Neuronal stem cell (in vitro differentiated cells): Measurements from ENCODE around the gene TTC9C.

Source experiments
- DNase-seq: peaks from one replicate; pipeline ENCODE4 v3.0.0-alpha.2; 2013; ENCODE audit warnings: low spot score
- H2AFZ ChIP-seq: one replicate; pipeline ENCODE4 v1.6.1; 2013; ENCODE audit warnings: mild to moderate bottlenecking, low read length, inconsistent platforms
- H2AK5ac ChIP-seq: 2 replicates; pipeline ENCODE4 v1.6.1; 2013; ENCODE audit warnings: low read depth, mild to moderate bottlenecking, inconsistent platforms, low read length, moderate library complexity, mixed read lengths
- H2BK120ac ChIP-seq: 2 replicates; pipeline ENCODE4 v1.6.1; 2013; ENCODE audit warnings: low read depth, mild to moderate bottlenecking, inconsistent platforms, low read length, moderate library complexity, mixed read lengths
- H2BK12ac ChIP-seq: one replicate; pipeline ENCODE4 v1.6.1; 2013; ENCODE audit warnings: low read length, inconsistent platforms
- H2BK15ac ChIP-seq: 2 replicates; pipeline ENCODE4 v1.6.1; 2013; ENCODE audit warnings: mild to moderate bottlenecking, low read length, inconsistent platforms, mixed read lengths
- H2BK5ac ChIP-seq: one replicate; pipeline ENCODE4 v1.6.1; 2013; ENCODE audit warnings: inconsistent platforms, mild to moderate bottlenecking, low read length, moderate library complexity
- H3K14ac ChIP-seq: one replicate; pipeline ENCODE4 v1.6.1; 2013; ENCODE audit warnings: low read length, inconsistent platforms
- H3K18ac ChIP-seq: 2 replicates; pipeline ENCODE4 v1.6.1; 2013; ENCODE audit warnings: low read length, inconsistent platforms
- H3K23ac ChIP-seq: 2 replicates; pipeline ENCODE4 v1.6.1; 2013; ENCODE audit warnings: low read depth, mild to moderate bottlenecking, mixed read lengths, low read length, inconsistent platforms; ENCODE audit not compliant: poor library complexity
- H3K27ac ChIP-seq: replicated peaks from 3 replicates; pipeline ENCODE4 v1.5.1; 2013; ENCODE audit warnings: low read length, inconsistent platforms
- H3K27me3 ChIP-seq, 3 experiments: 2 replicates each; pipeline ENCODE4 v1.6.1; 2013; ENCODE audit warnings: low read length in 3 of 3, mild to moderate bottlenecking in 2 of 3, inconsistent platforms in 1 of 3, low read depth in 1 of 3, mixed read lengths in 1 of 3, moderate library complexity in 1 of 3; ENCODE audit not compliant: control insufficient read depth in 3 of 3, insufficient read depth in 3 of 3
- H3K36me3 ChIP-seq, 2 donors: replicated peaks in 1 of 2; 2 replicates each; pipeline ENCODE4 v1.6.1; 2013; ENCODE audit warnings: low read length in 2 of 2; ENCODE audit not compliant: control insufficient read depth in 2 of 2, insufficient read depth in 2 of 2
- H3K4ac ChIP-seq: 2 replicates; pipeline ENCODE4 v1.6.1; 2013; ENCODE audit warnings: inconsistent platforms, mild to moderate bottlenecking, low read length, moderate library complexity
- H3K4me1 ChIP-seq, 2 donors: 1 replicate in 1 of 2; 2 replicates in 1 of 2; pipeline ENCODE4 v1.6.1; 2013; ENCODE audit warnings: low read length in 2 of 2, low read depth in 1 of 2; ENCODE audit not compliant: control insufficient read depth in 2 of 2, insufficient read depth in 1 of 2
- H3K4me2 ChIP-seq: one replicate; pipeline ENCODE4 v1.6.1; 2013; ENCODE audit warnings: mild to moderate bottlenecking, low read length, inconsistent platforms; ENCODE audit not compliant: insufficient read depth, poor library complexity, severe bottlenecking
- H3K4me3 ChIP-seq, 2 donors: 2 replicates each; pipeline ENCODE4 v1.5.1; 2013; ENCODE audit warnings: low read length in 2 of 2, mild to moderate bottlenecking in 2 of 2, inconsistent platforms in 1 of 2, moderate library complexity in 1 of 2
- H3K79me1 ChIP-seq: one replicate; pipeline ENCODE4 v1.6.1; 2013; ENCODE audit warnings: low read depth, mild to moderate bottlenecking, inconsistent platforms, low read length, moderate library complexity
- H3K9ac ChIP-seq: one replicate; pipeline ENCODE4 v1.6.1; 2013; ENCODE audit warnings: mild to moderate bottlenecking, low read depth, low read length, inconsistent platforms; ENCODE audit not compliant: poor library complexity
- H3K9me3 ChIP-seq, 2 donors: replicated peaks in 1 of 2; 2 replicates each; pipeline versions ENCODE3 to v1.6.1; 2013; ENCODE audit warnings: low read length in 2 of 2, mild to moderate bottlenecking in 2 of 2, inconsistent platforms in 1 of 2, low read depth in 1 of 2, mixed read lengths in 1 of 2, moderate library complexity in 1 of 2; ENCODE audit not compliant: control insufficient read depth in 2 of 2, insufficient read depth in 1 of 2
- H4K8ac ChIP-seq: one replicate; pipeline ENCODE4 v1.6.1; 2013; ENCODE audit warnings: low read depth, mild to moderate bottlenecking, inconsistent platforms, low read length, moderate library complexity
- H4K91ac ChIP-seq: one replicate; pipeline ENCODE4 v1.6.1; 2013; ENCODE audit warnings: low read length, low read depth, mild to moderate bottlenecking, inconsistent platforms; ENCODE audit not compliant: poor library complexity
- WGBS, 2 donors: extraction: QIAGEN DNeasy Blood & Tissue Kit; methylation state at CpG; one replicate each; pipeline ENCODE4 v1.1.7; 2013; ENCODE audit warnings: missing lambda C conversion rate in 2 of 2, mixed read lengths in 1 of 2; ENCODE audit not compliant: insufficient read length in 2 of 2, insufficient replicate concordance in 1 of 2; ENCODE audit errors: extremely low coverage in 2 of 2; 5-methylcytosine and 5-hydroxymethylcytosine counted together

TTC9C gene

GRCh38 chr11:62708392-62708791, 19.9 kb upstream of the TTC9C start:
- peak overlapping the region; percentile 85 for H2BK5ac ChIP-seq
- H3K27ac ChIP-seq = no peak overlapping the region
- peaks cover 16 to 60% of the 10 kb centered on the region in 2 donors for H3K36me3 ChIP-seq
- peak overlapping the region; percentile 60 for H3K4me2 ChIP-seq
- WGBS, 2 donors = no CpG with 5 or more reads among the region's 5 CpGs
- H3K14ac ChIP-seq = no peak overlapping the region
- H3K4me1 ChIP-seq = peaks cover 23 to 31% of the 10 kb centered on the region in 2 donors
- no peak overlapping the region for H3K4me3 ChIP-seq
- H2BK12ac ChIP-seq = peak overlapping the region; percentile 26
- H3K9ac ChIP-seq = no peak overlapping the region
- H2BK120ac ChIP-seq = peak overlapping the region; percentile 2
- H3K4ac ChIP-seq = no peak overlapping the region
- no peaks in the 10 kb centered on the region for H3K9me3 ChIP-seq
- H4K8ac ChIP-seq = no peak overlapping the region
- no peak overlapping the region for H3K23ac ChIP-seq
- H2AK5ac ChIP-seq = peak overlapping the region; percentile 36
- no peaks in the 10 kb centered on the region for H3K79me1 ChIP-seq
- no peak overlapping the region for H2AFZ ChIP-seq
- H2BK15ac ChIP-seq = peak overlapping the region; percentile 20
- H4K91ac ChIP-seq = no peak overlapping the region
- no peaks in the 10 kb centered on the region for H3K27me3 ChIP-seq
- H3K18ac ChIP-seq = no peak overlapping the region
- DNase-seq = no peak

DNA sequence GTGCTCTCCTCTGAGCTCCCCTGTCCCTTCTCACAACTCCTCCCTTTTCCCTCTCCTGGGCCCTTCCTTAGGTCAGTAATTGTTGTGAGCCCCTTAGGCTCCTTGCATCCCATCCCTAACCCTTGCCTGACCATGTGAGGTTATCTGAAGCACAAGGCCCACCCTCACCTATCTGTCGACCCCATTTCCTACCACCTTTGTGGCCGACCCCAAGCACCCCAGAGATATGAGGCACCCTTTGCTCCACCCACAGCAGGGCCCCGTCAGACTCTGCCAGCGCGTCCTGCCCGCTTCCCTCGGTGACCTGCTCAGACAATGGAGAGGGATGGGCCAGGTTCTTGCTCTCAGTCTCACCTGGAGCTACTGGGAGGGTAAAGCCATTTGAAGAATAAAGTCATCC, 19.5 kb upstream of the TTC9C start:
- no CpG with 5 or more reads among the region's 7 CpGs for WGBS, 2 donors
- H2BK120ac ChIP-seq = peak overlapping the region; percentile 2
- H3K18ac ChIP-seq = no peak overlapping the region
- H2BK15ac ChIP-seq = no peak overlapping the region
- no peak for DNase-seq
- H2AK5ac ChIP-seq = peak overlapping the region; percentile 36
- H3K4me1 ChIP-seq = peaks cover 23 to 31% of the 10 kb centered on the region in 2 donors
- peak overlapping the region; percentile 60 for H3K4me2 ChIP-seq
- no peaks in the 10 kb centered on the region for H3K9me3 ChIP-seq
- no peak overlapping the region for H4K91ac ChIP-seq
- no peaks in the 10 kb centered on the region for H3K79me1 ChIP-seq
- H2AFZ ChIP-seq = no peak overlapping the region
- H3K27me3 ChIP-seq = no peaks in the 10 kb centered on the region
- H2BK5ac ChIP-seq = peak overlapping the region; percentile 85
- H3K9ac ChIP-seq = peak overlapping the region; percentile 74
- no peak overlapping the region for H3K4ac ChIP-seq
- no peak overlapping the region for H3K14ac ChIP-seq
- H3K4me3 ChIP-seq = peak overlapping the region in 1 of 2 donors; percentile 77
- H3K23ac ChIP-seq = no peak overlapping the region
- peaks cover 20 to 61% of the 10 kb centered on the region in 2 donors for H3K36me3 ChIP-seq
- H3K27ac ChIP-seq = peak overlapping the region; percentile 62
- no peak overlapping the region for H2BK12ac ChIP-seq
- no peak overlapping the region for H4K8ac ChIP-seq

DNA sequence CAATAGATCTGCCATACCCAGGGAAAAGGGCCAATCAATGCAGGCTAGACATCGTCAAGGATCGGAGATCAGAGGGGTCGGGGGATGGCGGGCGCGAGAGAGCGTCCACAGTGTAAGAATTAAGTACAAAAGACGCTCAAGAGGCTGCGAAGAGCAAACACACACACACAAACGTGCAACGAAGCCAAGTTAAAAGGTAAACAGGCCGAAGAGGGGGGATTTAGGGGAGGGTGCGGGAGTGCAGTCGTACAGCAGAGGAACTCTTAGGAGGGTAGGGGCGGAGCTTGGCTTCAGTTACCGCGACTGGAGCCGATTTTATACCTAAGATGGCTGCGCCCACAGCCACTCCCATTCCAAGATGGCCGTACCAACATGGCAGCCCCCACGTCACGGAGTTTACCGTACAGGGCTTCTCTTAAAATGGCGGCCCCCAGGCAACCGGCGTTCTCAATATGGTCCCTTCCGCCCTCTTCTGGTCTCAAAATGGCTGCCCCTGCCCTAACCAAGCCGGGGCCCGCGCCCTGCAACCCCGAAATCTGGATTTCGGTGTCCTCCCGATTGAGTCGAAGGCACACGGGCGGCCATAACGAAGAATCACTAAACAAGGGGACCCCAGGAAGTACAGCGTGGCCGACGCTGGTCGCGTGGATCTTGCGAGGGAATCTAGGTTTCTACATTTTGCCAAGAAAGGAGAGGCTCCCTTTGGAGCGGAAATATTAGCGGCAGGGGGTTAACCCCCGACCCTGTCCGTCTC, 18.9 kb upstream of the TTC9C start:
- Histone ChIP-seq H3K9ac (no peak overlapping the region), H2BK120ac (no peak overlapping the region), H3K14ac (no peak overlapping the region), H3K4me1 (peaks cover 23 to 31% of the 10 kb centered on the region in 2 donors), H4K91ac (peak overlapping the region; percentile 30), H4K8ac (peak overlapping the region; percentile 54), H2AFZ (peak overlapping the region; percentile 81), H2BK12ac (no peak overlapping the region), H3K79me1 (no peaks in the 10 kb centered on the region), H2BK5ac (no peak overlapping the region), H2BK15ac (no peak overlapping the region), H3K4ac (no peak overlapping the region), H3K9me3 (no peaks in the 10 kb centered on the region), H3K4me3 (peak overlapping the region; percentile 29 to 77), H3K27me3 (no peaks in the 10 kb centered on the region), H2AK5ac (no peak overlapping the region), H3K23ac (no peak overlapping the region), H3K36me3 (peaks cover 25 to 67% of the 10 kb centered on the region in 2 donors), H3K18ac (peak overlapping the region; percentile 84), H3K4me2 (peak overlapping the region; percentile 64), H3K27ac (peak overlapping the region; percentile 85)
- DNase-seq = peak; percentile 95
- WGBS, 2 donors = no CpG with 5 or more reads among the region's 47 CpGs

- no peak overlapping the region for H3K23ac ChIP-seq
- no peak overlapping the region for H2BK120ac ChIP-seq
- H4K91ac ChIP-seq = peak overlapping the region; percentile 30
- H2BK5ac ChIP-seq = no peak overlapping the region
- peak overlapping the region; percentile 85 for H3K27ac ChIP-seq
- no peaks in the 10 kb centered on the region for H3K27me3 ChIP-seq
- H3K79me1 ChIP-seq = no peaks in the 10 kb centered on the region
- no CpG with 5 or more reads among the region's 7 CpGs for WGBS, 2 donors
- H3K4me2 ChIP-seq = peak overlapping the region; percentile 64
- H2BK15ac ChIP-seq = no peak overlapping the region
- H3K9me3 ChIP-seq = no peaks in the 10 kb centered on the region
- H3K9ac ChIP-seq = no peak overlapping the region
- no peak overlapping the region for H2BK12ac ChIP-seq
- DNase-seq = no peak
- H2AK5ac ChIP-seq = no peak overlapping the region
- peaks cover 23 to 31% of the 10 kb centered on the region in 2 donors for H3K4me1 ChIP-seq
- H2AFZ ChIP-seq = peak overlapping the region; percentile 81
- H3K14ac ChIP-seq = no peak overlapping the region
- no peak overlapping the region for H3K4ac ChIP-seq
- peaks cover 29 to 66% of the 10 kb centered on the region in 2 donors for H3K36me3 ChIP-seq
- peak overlapping the region; percentile 19 to 49 for H3K4me3 ChIP-seq
- H4K8ac ChIP-seq = peak overlapping the region; percentile 54
- H3K18ac ChIP-seq = peak overlapping the region; percentile 84
Observed at GRCh38 chr11:62710001-62710345, 18.3 kb upstream of the TTC9C start.
